RWPE2 (cell line): Measurements from ENCODE around the gene ATF6B.

ENCODE experiments used
- ATAC-seq: fragments of 200-7000 bp; cut with Tn5 transposase; 3 replicates; pipeline ENCODE4 v1.9.1; 2021; ENCODE audit warnings: low read depth
- DNase-seq: peaks from one replicate; pipeline ENCODE4 v3.0.0-alpha.2; 2020; ENCODE audit warnings: low spot score
- H3K27ac ChIP-seq: fragments of 450-650 bp; 2 replicates; pipeline ENCODE4 v1.5.1; 2017; ENCODE audit warnings: mild to moderate bottlenecking; ENCODE audit not compliant: poor library complexity, severe bottlenecking
- H3K27me3 ChIP-seq: fragments of 250-450 bp; sonication (Bioruptor Pico); 2 replicates; pipeline ENCODE4 v1.5.1; 2021; ENCODE audit warnings: mild to moderate bottlenecking, moderate library complexity; ENCODE audit not compliant: insufficient read depth, poor library complexity, severe bottlenecking
- H3K36me3 ChIP-seq: fragments of 250-450 bp; sonication (Bioruptor Pico); 2 replicates; pipeline ENCODE4 v1.5.1; 2020; ENCODE audit warnings: low read depth, mild to moderate bottlenecking, moderate library complexity
- H3K4me1 ChIP-seq: fragments of 250-450 bp; sonication (Bioruptor Pico); 2 replicates; pipeline ENCODE4 v1.5.1; 2021; ENCODE audit warnings: mild to moderate bottlenecking, moderate library complexity; ENCODE audit not compliant: insufficient read depth, poor library complexity, severe bottlenecking
- H3K4me3 ChIP-seq: fragments of 250-450 bp; sonication (Bioruptor Pico); 2 replicates; pipeline ENCODE4 v1.5.1; 2021; ENCODE audit warnings: mild to moderate bottlenecking, moderate library complexity; ENCODE audit not compliant: severe bottlenecking
- H3K9me3 ChIP-seq: fragments of 250-450 bp; sonication (Bioruptor Pico); 2 replicates; pipeline ENCODE4 v1.5.1; 2021; ENCODE audit warnings: mild to moderate bottlenecking, moderate library complexity; ENCODE audit not compliant: severe bottlenecking
- CTCF ChIP-seq: fragments of 450-650 bp; IDR thresholded peaks from one replicate; pipeline ENCODE4 v1.5.1; 2017; ENCODE audit warnings: mild to moderate bottlenecking, moderate library complexity; ENCODE audit not compliant: poor library complexity, severe bottlenecking

ATF6B gene

GRCh38 chr6:32089082-32089828, 38.8 kb downstream of the ATF6B start:
- ATAC-seq (no peak), DNase-seq (no peak)
- Histone ChIP-seq H3K4me3 (no peak overlapping the region), H3K27ac (no peak overlapping the region), H3K4me1 (peaks cover 11% of the 10 kb centered on the region), H3K9me3 (no peaks in the 10 kb centered on the region), H3K27me3 (no peaks in the 10 kb centered on the region), H3K36me3 (no peaks in the 10 kb centered on the region)
- no peak for TF ChIP-seq CTCF

GRCh38 chr6:32088487-32089049, 39.5 kb downstream of the ATF6B start:
- DNase-seq (no peak), ATAC-seq (no peak)
- no peaks in the 10 kb centered on the region for H3K9me3 ChIP-seq
- peaks cover 14% of the 10 kb centered on the region for H3K4me1 ChIP-seq
- H3K27ac ChIP-seq: no peak overlapping the region
- TF ChIP-seq CTCF: no peak
- no peaks in the 10 kb centered on the region for H3K27me3 ChIP-seq
- H3K36me3 ChIP-seq: no peaks in the 10 kb centered on the region
- H3K4me3 ChIP-seq: no peak overlapping the region

GRCh38 chr6:32087574-32088486, 40.2 kb downstream of the ATF6B start:
- ATAC-seq (peak; percentile 60), DNase-seq (no peak)
- Histone ChIP-seq H3K27me3 (no peaks in the 10 kb centered on the region), H3K27ac (no peak overlapping the region), H3K9me3 (no peaks in the 10 kb centered on the region), H3K4me3 (no peak overlapping the region), H3K36me3 (no peaks in the 10 kb centered on the region), H3K4me1 (peaks cover 22% of the 10 kb centered on the region)
- peak; percentile 71 for TF ChIP-seq CTCF

DNA sequence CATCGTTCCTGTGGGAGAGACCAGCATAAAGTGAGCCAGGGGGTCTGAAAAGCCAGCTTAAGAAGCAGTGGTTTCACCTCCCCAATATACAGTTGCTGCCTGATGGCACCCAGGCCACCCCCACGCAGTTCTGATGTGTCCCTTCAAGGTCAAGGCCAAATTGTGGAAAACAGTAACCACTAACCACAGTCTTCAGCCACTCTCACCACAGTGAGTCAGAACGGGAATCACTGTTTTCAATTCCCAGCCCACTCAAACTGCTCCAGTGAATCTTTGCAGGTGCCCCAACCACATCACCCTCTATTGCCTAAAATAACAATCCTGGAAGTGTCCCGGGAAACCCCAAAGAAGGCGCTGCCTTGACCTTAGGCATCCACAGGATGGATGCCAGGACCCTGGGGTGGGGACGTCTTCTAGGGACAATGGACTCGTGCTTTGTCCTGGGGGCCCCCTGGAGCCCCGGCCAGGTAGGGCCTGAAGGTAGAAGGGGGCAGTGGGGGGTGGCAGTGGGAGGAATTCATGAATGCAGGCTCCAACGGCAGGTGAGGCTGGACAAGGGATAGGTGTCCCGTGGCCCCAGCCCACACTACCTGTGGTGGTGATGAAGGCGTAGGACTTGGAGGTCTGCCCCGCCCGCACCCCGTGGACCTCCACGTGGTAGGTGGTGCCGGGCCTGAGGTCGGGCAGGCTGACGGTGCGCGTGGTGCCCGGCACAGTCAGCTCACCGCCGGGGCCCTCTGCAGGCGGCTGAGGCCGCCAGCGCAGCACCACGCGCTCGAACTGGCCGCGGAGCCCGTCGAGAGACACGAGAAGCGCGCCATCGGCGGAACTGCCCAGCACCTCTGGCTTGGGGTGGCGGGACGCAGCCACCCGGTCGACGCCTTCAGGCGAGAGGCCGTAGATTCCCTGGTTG, 41.1 kb downstream of the ATF6B start:
- ATAC-seq (no peak), DNase-seq (no peak)
- no peak overlapping the region for H3K27ac ChIP-seq
- peaks cover 31% of the 10 kb centered on the region for H3K4me1 ChIP-seq
- TF ChIP-seq CTCF: no peak
- H3K4me3 ChIP-seq: no peak overlapping the region
- no peaks in the 10 kb centered on the region for H3K9me3 ChIP-seq
- no peaks in the 10 kb centered on the region for H3K27me3 ChIP-seq
- no peaks in the 10 kb centered on the region for H3K36me3 ChIP-seq
